ENCODE data around the gene NLRP11.

Gene NLRP11

DNA sequence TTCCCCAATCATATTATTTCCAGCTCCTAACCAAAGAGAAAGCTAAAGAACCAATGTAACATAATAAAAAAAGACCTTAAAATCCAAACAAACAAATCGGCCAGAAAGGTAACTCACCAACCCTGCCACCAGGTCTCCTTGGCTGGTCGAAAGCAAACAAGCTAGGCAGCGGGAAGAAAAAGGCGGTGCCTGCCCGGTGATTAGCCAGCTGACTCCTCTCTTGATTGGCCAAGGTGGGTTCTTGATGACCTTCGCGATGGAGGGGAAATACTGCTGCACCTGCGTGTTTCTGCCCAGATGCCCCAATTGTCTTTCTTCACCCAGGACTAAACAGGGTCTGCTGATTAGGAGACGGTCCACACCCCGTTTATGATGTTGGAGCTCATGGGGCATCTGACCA, at the start of gene NLRP11:
TSS of gene NLRP11 (minus strand) at position 154 of the 400 bp plus-strand sequence. CDS start 13,825 bp downstream, outside the sequence.
- no peak for DNase-seq

DNA sequence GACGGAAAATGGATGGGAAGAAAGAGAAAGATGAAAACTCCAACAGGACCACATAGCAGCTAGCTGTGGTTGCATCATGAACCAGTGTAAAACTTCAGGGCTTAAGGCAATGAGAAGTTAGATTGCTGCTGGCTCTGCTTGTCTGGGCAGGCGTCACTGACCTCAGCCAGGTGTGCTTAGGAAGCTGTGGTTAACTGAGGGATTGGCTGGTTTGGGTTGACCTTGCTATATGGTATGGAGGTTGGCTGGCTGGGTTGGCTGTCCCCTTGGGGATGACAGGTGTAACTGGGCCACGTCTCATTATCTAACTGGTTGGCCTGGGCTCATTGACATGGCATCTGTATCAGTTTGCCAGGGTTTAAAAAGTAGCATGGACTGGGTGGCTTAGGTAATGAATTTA, 45.4 kb upstream of the NLRP11 start:
- DNase-seq: no peak

GRCh38 chr19:55870736-55871135, 38.9 kb upstream of the NLRP11 start:
- no peak for DNase-seq

- DNase-seq: no peak
Observed at GRCh38 chr19:55867101-55867500, 35.3 kb upstream of the NLRP11 start.

DNA sequence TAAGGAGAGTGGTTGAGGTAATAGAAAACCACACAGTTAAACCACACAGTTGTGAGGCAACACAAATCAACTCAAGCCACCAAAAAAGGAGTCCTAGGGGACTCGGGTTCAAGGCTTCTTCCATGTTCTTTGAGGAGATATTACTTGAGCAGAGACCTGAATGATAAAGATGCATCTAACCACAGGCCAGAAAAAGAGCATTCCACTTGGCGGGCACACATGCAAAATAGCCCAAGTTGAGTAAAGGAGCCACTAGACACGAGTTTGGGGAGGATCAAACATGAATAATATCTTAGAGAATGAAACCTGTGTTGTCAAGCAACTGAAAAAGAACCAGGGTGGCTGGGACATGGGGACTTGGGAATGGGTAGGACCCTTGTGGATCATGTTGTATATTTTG, 34.7 kb upstream of the NLRP11 start:
- DNase-seq: no peak

- DNase-seq: no peak
Observed at GRCh38 chr19:55858969-55859368, 27.2 kb upstream of the NLRP11 start.

DNA sequence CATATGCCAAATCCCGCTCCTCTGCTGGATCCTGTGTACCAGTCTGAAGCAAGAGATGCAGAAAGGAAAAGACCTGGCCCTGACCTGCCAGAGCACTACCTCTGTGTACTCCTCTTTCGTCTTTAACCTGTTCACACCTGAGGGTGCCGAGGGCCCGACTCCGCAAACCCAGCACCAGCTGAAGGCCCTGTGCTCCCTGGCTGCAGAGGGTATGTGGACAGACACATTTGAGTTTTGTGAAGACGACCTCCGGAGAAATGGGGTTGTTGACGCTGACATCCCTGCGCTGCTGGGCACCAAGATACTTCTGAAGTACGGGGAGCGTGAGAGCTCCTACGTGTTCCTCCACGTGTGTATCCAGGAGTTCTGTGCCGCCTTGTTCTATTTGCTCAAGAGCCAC, 26.6 kb upstream of the NLRP11 start:
- DNase-seq: no peak

DNA sequence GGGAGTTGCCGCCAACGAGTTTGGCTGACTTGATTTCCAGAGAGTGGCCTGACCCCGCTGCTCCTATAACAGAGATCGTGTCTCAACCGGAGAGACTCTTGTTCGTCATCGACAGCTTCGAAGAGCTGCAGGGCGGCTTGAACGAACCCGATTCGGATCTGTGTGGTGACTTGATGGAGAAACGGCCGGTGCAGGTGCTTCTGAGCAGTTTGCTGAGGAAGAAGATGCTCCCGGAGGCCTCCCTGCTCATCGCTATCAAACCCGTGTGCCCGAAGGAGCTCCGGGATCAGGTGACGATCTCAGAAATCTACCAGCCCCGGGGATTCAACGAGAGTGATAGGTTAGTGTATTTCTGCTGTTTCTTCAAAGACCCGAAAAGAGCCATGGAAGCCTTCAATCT, 26.2 kb upstream of the NLRP11 start:
- no peak for DNase-seq

DNA sequence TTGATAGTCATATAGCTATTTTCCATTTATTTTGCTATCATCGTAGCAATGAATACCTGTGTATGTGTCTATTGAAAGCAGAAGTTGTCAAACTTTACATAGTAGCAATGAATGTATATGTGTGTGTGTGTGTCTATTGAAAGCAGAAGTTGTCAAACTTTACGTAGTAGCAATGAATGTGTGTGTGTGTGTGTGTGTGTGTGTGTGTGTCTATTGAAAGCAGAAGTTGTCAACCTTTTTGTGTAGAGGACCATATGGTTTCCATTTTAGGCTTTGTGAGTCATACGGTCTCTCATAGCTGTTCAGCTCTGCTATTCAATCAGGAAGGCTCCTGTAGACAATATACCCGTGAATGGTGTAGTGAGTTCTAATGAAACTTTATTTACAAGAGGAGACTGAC, 25.4 kb upstream of the NLRP11 start:
- no peak for DNase-seq

DNA sequence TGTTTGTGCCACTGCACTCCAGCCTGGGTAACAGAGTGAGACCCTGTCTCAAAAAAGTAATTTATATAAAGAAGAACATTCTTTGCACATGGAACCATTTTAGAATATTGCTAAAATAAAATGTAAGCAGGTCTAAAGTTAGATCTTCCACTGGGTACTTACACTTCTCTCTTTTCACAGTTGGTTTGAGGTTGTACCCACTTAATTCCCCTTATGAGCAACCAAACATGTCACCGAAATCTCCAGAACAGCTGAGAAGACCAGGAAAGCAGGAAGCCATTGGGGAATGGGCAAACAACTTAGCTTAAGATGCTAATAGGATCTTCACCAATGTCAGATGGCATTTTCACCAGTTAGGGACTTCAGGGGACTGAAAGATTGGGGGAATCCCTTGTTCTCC, 23.4 kb upstream of the NLRP11 start:
- DNase-seq: no peak

DNA sequence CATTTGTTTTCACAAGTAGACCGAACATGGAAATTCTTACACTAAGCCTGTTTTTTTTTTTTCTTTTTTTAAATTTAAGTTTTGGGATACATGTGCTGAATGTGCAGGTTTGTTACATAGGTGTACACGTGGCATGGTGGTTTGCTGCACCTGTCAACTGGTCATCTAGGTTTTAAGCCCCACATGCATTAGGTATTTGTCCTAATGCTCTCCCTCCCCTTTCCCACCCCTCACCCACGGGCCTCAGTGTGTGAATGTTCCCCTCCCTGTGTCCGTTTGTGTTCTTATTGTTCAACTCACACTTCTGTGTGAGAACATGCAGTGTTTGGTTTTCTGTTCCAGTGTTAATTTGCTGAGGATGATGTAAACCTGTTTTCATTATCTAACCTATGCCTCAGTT, 7.1 kb upstream of the NLRP11 start:
- no peak for DNase-seq

- no peak for DNase-seq
Observed at GRCh38 chr19:55838251-55838650, 6.5 kb upstream of the NLRP11 start.

DNA sequence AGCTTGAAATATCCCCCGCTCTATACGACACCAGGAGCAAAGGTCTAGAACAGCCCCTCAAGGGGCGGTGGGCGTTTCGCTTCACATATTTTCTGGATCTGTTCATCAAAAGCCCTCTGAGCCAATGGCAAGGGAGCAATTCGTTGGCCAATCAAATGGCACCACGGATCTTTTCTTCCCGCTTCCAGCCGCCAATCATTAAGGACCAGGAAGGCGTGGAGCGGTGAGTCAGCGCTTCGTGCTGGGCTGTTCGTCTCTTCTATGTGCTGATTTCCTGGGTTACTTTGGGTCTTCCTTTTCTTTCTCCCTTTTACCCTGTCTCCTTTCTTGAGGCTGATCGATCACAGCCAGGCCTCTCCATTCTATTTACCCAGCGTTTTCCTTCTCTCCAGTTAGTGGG, 4.5 kb upstream of the NLRP11 start, which contains the start of gene NLRP4:
TSS of gene NLRP4 (plus strand) at position 201 of the 400 bp plus-strand sequence. CDS start 15,541 bp downstream, outside the sequence.
- no peak for DNase-seq

DNA sequence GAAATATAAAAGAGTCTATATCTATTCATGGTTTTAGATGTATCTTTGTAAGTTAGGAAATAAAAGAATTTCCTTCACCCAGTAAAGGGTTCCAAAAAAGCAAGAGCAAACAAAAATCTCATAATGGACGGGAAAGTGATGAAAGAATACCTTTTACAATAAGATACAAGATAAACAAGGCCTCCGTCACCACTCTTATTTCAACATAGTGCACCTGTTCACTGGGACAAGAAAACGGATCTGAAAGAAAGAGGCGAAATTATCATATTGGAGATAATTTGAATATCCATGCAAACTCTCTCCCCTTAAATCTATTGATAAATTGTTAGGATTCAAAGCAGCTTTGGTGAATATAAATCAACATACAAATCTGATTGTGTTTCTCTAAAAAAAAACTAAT, 877 bp upstream of the NLRP11 start:
- no peak for DNase-seq

DNA sequence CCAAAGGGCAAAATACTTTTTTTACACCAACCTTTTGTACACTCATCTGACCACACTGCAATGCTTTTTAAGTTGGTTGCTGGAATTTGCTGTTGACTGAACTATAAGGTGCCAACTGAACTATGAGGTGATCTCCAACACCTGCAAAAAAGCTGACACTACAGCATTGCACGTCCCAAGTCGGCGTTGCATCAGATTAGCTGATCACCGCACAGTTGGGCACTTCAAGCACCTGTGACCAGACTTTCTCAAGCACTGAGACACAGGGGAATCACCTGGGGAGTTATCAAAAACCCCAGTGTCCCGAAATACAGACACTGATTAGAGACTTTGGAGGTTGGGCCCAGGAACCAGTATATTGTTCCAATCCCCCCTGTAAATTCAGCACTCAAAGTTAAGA, 1.1 kb downstream of the NLRP11 start:
- no peak for DNase-seq

GRCh38 chr19:55820037-55820436, 11.8 kb downstream of the NLRP11 start:
- no peak for DNase-seq

DNA sequence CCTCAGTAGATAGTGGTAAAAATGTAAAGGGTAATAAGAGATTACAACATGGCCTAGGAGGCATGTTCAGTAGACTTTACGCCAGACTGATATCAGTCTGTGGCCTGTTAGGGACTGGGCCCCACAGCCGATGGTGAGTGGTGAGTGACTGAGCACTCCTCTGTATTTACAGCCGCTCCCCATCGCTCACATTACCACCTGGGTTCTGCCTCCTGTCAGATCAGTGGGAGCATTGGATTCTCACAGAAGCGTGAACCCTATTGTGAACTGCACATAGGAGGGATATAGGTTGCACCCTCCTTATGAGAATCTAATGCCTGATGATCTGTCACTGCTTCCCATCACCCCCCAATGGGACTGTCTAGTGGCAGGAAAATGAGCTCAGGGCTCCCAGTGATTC, 17.9 kb downstream of the NLRP11 start:
- no peak for DNase-seq

DNA sequence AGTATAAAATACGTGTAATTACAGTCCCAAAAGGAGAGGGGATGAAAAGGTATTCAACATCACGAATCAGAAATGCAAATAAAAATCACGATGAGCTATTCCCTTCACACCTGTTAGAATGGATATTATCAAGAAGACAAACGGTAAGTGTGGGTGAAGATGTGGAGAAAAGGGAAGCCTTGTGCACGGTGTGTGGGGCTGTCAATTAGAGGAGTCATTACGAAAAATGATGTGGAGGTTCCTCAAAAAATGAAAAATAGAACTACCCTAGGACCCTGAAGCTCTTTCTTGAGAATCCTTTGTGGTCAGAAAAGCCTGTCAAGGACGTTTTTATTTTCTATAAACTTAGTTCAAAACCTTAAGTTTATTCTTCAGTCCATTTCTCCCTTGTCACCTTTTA, 19.4 kb downstream of the NLRP11 start:
- no peak for DNase-seq

DNA sequence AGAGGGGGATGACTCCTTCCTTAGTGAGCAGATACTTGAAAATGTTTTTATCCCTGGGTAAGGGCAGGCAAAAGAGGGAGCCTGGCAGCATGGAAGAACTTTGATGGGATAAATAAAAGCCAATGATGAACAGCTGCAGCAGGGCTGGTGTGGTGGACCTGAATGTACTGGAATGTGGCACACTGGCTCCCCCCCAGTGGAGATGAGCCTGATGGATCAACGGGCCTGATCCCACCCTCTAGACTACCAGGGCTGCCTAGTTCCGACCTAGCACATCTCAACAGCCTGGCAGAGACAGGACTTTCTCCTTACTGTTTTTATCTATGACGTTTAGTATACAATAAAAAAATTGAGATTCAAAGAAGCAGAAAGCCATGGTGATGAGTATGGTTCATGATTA, 20.5 kb downstream of the NLRP11 start:
- DNase-seq: no peak

GRCh38 chr19:55809381-55810058, 22.3 kb downstream of the NLRP11 start:
- peak; percentile 86 for DNase-seq

GRCh38 chr19:55802281-55802680, 29.5 kb downstream of the NLRP11 start:
- no peak for DNase-seq

GRCh38 chr19:55801416-55801815, 30.4 kb downstream of the NLRP11 start:
- no peak for DNase-seq

DNA sequence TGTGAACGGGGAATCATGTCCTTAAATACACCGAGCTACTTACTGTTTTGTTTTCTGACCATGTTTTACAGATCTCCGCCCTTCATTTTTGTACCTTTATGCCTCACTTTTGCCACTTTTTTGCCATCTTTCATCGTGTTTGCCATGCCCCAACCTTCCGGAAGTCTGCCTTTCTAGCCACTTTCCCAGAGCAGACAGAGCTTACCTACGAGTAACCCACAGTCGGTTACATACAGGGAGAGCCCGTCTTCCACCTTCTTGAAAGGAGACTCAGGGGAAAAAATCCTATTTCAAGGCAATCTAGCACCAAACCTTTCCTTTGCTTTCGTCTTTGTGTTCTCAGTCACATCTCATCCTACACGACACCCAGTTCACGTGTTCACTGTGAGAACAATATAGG, 36.8 kb downstream of the NLRP11 start:
- no peak for DNase-seq

DNA sequence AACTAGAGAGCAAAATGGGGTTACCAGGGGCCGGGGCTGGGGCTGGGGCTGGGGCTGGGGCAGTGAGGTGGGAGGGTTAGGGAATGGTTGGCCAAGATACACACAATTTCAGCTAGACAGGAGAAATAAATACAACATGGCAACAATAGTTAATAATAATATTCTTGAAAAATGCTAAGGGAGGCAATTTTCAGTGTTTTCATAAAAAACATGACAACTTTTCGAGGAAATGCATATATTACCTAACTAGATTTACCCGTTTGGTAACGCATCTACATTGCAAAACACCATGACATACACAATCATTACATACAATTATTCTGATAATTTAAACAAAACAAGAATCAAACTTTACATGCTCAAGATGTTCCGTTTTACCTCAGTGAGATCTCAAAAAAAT, 50.7 kb downstream of the NLRP11 start:
- no peak for DNase-seq

DNA sequence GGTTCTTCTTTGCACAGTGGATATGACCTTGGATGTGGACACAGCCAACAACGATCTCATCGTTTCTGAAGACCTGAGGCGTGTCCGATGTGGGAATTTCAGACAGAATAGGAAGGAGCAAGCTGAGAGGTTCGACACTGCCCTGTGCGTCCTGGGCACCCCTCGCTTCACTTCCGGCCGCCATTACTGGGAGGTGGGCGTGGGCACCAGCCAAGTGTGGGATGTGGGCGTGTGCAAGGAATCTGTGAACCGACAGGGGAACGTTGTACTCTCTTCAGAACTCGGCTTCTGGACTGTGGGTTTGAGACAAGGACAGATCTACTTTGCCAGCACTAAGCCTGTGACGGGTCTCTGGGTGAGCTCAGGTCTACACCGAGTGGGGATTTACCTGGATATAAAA, 53.5 kb downstream of the NLRP11 start:
- DNase-seq: no peak
